Panc1 (cell line): ENCODE data around the gene GPATCH2L. TPM values are rescaled to one million over a fixed set of nuclear protein-coding genes. Genes with fewer than 3 reads are reported as not detected.

ENCODE experiments used
- ATAC-seq: fragments of 200-7000 bp; cut with Tn5 transposase; 2 replicates; pipeline ENCODE4 v1.9.1; 2020; ENCODE audit warnings: mild to moderate bottlenecking, moderate library complexity
- BruUV-seq: library from RNA; stranded (reverse); fragments of 400-500 nt; replicated peaks from 2 replicates; lab custom pipeline; 2021; lab: Mats Ljungman, UMichigan
- CTCF ChIA-PET: fragments of 300-600 bp; sonication (Branson Sonifier 250); formaldehyde crosslinking; loops from one replicate; lab custom pipeline; 2022; ENCODE audit warnings: antibody characterized with exemption; lab: Charles Lee
- POLR2A ChIA-PET: fragments of 300-600 bp; sonication (Branson Sonifier 250); formaldehyde crosslinking; loops from one replicate; lab custom pipeline; 2022; ENCODE audit warnings: antibody characterized with exemption; lab: Charles Lee
- DNase-seq: peaks from one replicate; pipeline ENCODE4 v3.0.0-alpha.2; 2010; ENCODE audit warnings: low read depth, low spot score
- H3K27ac ChIP-seq: 2 replicates; pipeline ENCODE4 v1.5.1; 2011; ENCODE audit warnings: mild to moderate bottlenecking, low read length, inconsistent platforms
- H3K27me3 ChIP-seq: fragments of 200-500 bp; sonication (Bioruptor generic); 2 replicates; pipeline ENCODE4 v1.6.0; 2014; ENCODE audit warnings: low read length, inconsistent platforms; ENCODE audit not compliant: control insufficient read depth, insufficient read depth
- H3K36me3 ChIP-seq: fragments of 200-500 bp; sonication (Bioruptor generic); 2 replicates; pipeline ENCODE4 v1.5.1; 2014; ENCODE audit warnings: inconsistent platforms, mild to moderate bottlenecking, low read length, moderate library complexity; ENCODE audit not compliant: control insufficient read depth, insufficient read depth
- H3K4me1 ChIP-seq: 2 replicates; pipeline ENCODE4 v1.5.1; 2011; ENCODE audit warnings: inconsistent platforms, mild to moderate bottlenecking, low read length, moderate library complexity; ENCODE audit not compliant: control insufficient read depth, insufficient read depth
- H3K4me3 ChIP-seq, 2 experiments: 2 replicates each; pipeline ENCODE4 v1.5.1; 2011 to 2012; ENCODE audit warnings: low read depth in 2 of 2, low read length in 2 of 2, mild to moderate bottlenecking in 2 of 2, inconsistent platforms in 1 of 2, moderate library complexity in 1 of 2
- H3K9me3 ChIP-seq: fragments of 200-500 bp; sonication (Bioruptor generic); 2 replicates; pipeline ENCODE4 v1.5.1; 2014; ENCODE audit warnings: low read depth, mild to moderate bottlenecking, inconsistent platforms, low read length, moderate library complexity; ENCODE audit not compliant: control insufficient read depth, insufficient read depth
- POLR2AphosphoS5 ChIP-seq: IDR thresholded peaks from 2 replicates; pipeline ENCODE4 v1.6.1; 2012; ENCODE audit warnings: mild to moderate bottlenecking, low read depth, low read length, moderate library complexity
- SIN3A ChIP-seq: IDR thresholded peaks from 2 replicates; pipeline ENCODE4 v1.6.1; 2012; ENCODE audit warnings: low read depth, mild to moderate bottlenecking, low read length, moderate library complexity, borderline replicate concordance; ENCODE audit not compliant: insufficient read depth
- TCF7L2 ChIP-seq: IDR thresholded peaks from 2 replicates; pipeline ENCODE4 v1.6.1; 2011; ENCODE audit warnings: mild to moderate bottlenecking, low read depth, low read length, inconsistent platforms
- in situ Hi-C: cut with HindIII; loops from 2 replicates; pipeline ENCODE4 v1.10.0; 2016; ENCODE audit warnings: low sequenced_read_pairs, low pct_unique_long_range_greater_than_20kb
- intact Hi-C: fragments of 100-400 bp; cut with micrococcal nuclease; formaldehyde crosslinking; loops from one replicate; pipeline ENCODE4 v1.10.0; 2022; ENCODE audit not compliant: unreplicated experiment
- total RNA-seq: library from RNA; stranded (reverse); gene quantifications from one replicate; pipeline ENCODE4 v1.2.1, GENCODE V29; 2021; ENCODE audit not compliant: unreplicated experiment
- TF ChIP-seq, protein P1 (sequence below), 2 experiments: IDR thresholded peaks; 2 replicates each; pipeline ENCODE4 v1.6.1; 2011 to 2012; ENCODE audit warnings: low read depth in 2 of 2, control low read depth in 1 of 2, low read length in 1 of 2, mild to moderate bottlenecking in 1 of 2, moderate library complexity in 1 of 2; ENCODE audit not compliant: insufficient read depth in 1 of 2
- TF ChIP-seq, protein P2 (sequence below): fragments of 450-650 bp; IDR thresholded peaks from 2 replicates; pipeline ENCODE4 v1.5.1; 2017; ENCODE audit warnings: mild to moderate bottlenecking

Gene GPATCH2L
- total RNA-seq, 1 experiment from 2014 or later, result 35.0 TPM

DNA sequence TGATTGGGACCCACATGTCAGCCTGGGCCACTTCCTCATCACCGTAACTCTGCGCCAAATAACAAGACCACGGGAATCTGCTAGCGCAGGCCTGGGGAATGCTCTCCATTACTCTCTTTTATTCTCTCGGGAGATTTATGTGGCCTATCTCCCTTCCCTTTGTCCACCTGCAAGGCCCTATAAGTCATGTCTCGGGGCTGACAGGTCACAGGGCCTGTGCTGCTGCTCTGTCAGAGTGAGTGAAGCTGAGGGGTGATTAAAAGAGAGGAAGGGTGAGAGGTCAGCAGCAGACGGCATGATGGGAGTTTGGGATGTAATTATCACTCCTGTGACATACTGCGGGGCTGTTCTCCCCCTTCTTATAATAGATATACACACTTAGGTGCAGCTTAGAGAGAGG is 26.2 kb upstream of the GPATCH2L start:
- intact Hi-C loops (no loop called here), in situ Hi-C loops (no loop called here)
- Histone ChIP-seq H3K4me1 (no peaks in the 10 kb centered on the region), H3K4me3 (no peak overlapping the region), H3K27me3 (no peaks in the 10 kb centered on the region; the same call in 1 of the 2 replicates), H3K36me3 (no peaks in the 10 kb centered on the region), H3K27ac (no peak overlapping the region), H3K9me3 (no peaks in the 10 kb centered on the region)
- BruUV-seq, result no TSS peak
- DNase-seq (no peak), ATAC-seq (no peak)
- CTCF ChIA-PET, result no interaction called here
- POLR2A ChIA-PET, result no interaction called here
- TF ChIP-seq POLR2AphosphoS5 (no peak), TCF7L2 (no peak), SIN3A (no peak)
- TF ChIP-seq, protein P1, sequence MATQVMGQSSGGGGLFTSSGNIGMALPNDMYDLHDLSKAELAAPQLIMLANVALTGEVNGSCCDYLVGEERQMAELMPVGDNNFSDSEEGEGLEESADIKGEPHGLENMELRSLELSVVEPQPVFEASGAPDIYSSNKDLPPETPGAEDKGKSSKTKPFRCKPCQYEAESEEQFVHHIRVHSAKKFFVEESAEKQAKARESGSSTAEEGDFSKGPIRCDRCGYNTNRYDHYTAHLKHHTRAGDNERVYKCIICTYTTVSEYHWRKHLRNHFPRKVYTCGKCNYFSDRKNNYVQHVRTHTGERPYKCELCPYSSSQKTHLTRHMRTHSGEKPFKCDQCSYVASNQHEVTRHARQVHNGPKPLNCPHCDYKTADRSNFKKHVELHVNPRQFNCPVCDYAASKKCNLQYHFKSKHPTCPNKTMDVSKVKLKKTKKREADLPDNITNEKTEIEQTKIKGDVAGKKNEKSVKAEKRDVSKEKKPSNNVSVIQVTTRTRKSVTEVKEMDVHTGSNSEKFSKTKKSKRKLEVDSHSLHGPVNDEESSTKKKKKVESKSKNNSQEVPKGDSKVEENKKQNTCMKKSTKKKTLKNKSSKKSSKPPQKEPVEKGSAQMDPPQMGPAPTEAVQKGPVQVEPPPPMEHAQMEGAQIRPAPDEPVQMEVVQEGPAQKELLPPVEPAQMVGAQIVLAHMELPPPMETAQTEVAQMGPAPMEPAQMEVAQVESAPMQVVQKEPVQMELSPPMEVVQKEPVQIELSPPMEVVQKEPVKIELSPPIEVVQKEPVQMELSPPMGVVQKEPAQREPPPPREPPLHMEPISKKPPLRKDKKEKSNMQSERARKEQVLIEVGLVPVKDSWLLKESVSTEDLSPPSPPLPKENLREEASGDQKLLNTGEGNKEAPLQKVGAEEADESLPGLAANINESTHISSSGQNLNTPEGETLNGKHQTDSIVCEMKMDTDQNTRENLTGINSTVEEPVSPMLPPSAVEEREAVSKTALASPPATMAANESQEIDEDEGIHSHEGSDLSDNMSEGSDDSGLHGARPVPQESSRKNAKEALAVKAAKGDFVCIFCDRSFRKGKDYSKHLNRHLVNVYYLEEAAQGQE (IDR thresholded peaks at IDR 0.05; ENCODE audit: insufficient read depth in 1 of 2, low read depth in 2 of 2, low read length in 1 of 2), result no peak
- TF ChIP-seq, protein P2, sequence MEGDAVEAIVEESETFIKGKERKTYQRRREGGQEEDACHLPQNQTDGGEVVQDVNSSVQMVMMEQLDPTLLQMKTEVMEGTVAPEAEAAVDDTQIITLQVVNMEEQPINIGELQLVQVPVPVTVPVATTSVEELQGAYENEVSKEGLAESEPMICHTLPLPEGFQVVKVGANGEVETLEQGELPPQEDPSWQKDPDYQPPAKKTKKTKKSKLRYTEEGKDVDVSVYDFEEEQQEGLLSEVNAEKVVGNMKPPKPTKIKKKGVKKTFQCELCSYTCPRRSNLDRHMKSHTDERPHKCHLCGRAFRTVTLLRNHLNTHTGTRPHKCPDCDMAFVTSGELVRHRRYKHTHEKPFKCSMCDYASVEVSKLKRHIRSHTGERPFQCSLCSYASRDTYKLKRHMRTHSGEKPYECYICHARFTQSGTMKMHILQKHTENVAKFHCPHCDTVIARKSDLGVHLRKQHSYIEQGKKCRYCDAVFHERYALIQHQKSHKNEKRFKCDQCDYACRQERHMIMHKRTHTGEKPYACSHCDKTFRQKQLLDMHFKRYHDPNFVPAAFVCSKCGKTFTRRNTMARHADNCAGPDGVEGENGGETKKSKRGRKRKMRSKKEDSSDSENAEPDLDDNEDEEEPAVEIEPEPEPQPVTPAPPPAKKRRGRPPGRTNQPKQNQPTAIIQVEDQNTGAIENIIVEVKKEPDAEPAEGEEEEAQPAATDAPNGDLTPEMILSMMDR, result no peak

DNA sequence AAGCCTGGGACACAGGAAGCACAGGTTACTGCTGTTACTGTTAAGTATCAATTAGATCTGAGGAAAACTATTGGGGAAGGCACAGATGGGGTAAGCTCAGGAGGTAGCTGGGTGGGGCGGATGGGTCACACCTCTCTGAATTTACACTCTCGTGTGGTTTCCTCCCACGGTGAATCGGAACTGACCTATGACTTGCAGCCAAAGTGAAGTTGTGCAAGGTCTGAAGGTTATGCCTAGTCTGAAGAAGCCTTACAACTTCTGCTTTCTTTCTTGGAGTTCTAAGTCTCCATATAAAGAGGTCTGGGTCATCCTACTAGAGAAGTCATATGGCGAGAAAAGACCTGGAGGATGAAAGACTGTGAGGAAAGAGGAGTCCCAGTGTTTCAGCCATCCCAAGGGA is 25.6 kb upstream of the GPATCH2L start:
- CTCF ChIA-PET, result no interaction called here
- BruUV-seq, result no TSS peak
- no peak for TF ChIP-seq TCF7L2
- TF ChIP-seq SIN3A, result no peak
- TF ChIP-seq, protein P1 (IDR thresholded peaks at IDR 0.05; ENCODE audit: insufficient read depth in 1 of 2, low read depth in 2 of 2, low read length in 1 of 2), result no peak
- TF ChIP-seq POLR2AphosphoS5, result no peak
- TF ChIP-seq, protein P2, result no peak
- POLR2A ChIA-PET, result no interaction called here
- in situ Hi-C loops, result no loop called here
- no peak overlapping the region for H3K27ac ChIP-seq
- no peaks in the 10 kb centered on the region for H3K9me3 ChIP-seq
- H3K36me3 ChIP-seq, result no peaks in the 10 kb centered on the region
- ATAC-seq (no peak), DNase-seq (no peak)
- H3K4me1 ChIP-seq, result no peaks in the 10 kb centered on the region
- no peaks in the 10 kb centered on the region; the same call in 1 of the 2 replicates for H3K27me3 ChIP-seq
- H3K4me3 ChIP-seq, result no peak overlapping the region
- intact Hi-C loops, result no loop called here
